GM18502 (cell line): ENCODE measurements around the gene C19orf81.

Experiments
- ATAC-seq: cut with Tn5 transposase; IDR thresholded peaks from one replicate; pipeline ENCODE4 v1.9.1; 2021; ENCODE audit warnings: mild to moderate bottlenecking; ENCODE audit not compliant: unreplicated experiment, poor library complexity

The C19orf81 gene

DNA sequence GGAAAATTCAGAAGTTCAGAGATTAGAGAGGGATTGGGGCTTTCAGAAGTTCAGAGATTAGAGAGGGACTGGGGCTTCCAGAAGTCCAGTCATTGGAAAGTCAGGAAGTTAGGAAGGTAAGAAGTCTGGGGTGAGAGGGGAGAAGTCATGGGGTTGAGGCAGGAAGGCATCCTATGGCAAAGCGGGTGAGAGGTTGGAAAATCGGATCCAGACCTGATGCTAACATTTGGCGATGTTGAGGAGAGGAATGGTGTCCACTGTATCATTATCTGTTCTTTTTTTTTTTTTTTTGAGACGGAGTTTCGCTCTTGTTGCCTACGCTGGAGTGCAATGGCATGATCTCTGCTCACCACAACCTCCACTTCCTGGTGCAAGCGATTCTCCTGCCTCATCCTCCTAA, 20.7 kb upstream of the C19orf81 start:
- no peak for ATAC-seq

DNA sequence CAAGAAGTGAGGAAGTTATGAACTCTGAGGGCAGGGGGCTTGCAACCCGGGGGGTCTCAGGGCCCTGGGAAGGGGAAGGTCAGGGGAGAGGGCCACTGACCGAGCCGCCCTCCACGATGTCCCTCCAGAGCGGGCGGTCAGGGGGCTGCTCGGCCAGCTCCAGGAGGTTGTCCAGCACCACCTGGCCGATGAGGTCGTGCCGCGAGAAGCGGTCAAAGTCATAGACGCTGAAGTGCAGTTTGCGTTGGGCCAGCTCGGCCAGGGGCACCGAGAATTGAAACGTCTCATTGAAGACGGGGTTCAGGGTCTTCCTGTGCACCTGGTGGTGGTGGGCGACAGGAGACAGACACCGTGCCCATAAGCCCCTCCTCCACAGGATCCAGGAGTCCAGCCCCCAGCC, 20.1 kb upstream of the C19orf81 start:
- ATAC-seq, result no peak

- no peak for ATAC-seq
Measured at GRCh38 chr19:50629801-50630200, 19.4 kb upstream of the C19orf81 start.

- ATAC-seq, result no peak
Measured at GRCh38 chr19:50632151-50632835, 17.0 kb upstream of the C19orf81 start.

- ATAC-seq, result no peak
Measured at GRCh38 chr19:50633359-50633758, 15.9 kb upstream of the C19orf81 start.

DNA sequence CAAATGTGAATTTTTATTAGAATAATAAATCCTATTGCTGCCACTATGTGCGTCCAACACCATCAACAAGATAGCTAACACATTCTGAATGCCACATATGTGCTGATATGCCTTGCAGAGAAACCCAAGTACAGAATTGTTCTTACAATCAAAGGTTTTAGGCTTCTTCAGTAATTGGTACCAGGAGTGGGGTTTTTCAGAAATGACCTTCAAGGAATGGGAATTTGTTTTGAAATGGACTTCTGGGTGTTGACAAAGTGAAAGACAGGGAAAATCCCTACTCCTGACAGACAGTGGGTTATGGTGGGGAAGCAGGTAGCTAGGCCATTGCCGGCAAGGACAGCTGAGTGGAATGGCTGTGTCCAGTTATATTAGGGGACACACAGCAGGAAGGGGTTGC, 15.3 kb upstream of the C19orf81 start:
- ATAC-seq, result no peak

GRCh38 chr19:50636317-50637085, 12.7 kb upstream of the C19orf81 start:
- no peak for ATAC-seq

DNA sequence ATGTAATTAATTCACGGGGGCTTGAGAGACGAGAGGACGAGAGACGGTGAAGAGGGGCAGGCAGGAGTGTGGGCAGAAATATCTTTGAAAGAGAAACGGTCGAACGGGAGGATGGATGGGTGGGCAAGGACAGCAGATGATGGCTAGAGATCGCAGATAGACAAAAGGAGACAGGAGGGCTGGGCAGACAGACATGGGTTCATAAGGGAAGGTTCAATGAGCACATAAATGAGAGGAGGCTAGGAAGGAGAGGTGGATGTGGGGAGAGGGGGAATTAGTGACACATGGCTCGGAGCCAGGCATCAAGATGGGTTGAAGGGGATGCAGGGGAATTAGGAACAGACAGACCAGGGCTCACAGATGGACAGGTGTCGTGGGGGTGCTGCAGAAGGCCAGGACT, 10.6 kb upstream of the C19orf81 start:
- ATAC-seq, result no peak

DNA sequence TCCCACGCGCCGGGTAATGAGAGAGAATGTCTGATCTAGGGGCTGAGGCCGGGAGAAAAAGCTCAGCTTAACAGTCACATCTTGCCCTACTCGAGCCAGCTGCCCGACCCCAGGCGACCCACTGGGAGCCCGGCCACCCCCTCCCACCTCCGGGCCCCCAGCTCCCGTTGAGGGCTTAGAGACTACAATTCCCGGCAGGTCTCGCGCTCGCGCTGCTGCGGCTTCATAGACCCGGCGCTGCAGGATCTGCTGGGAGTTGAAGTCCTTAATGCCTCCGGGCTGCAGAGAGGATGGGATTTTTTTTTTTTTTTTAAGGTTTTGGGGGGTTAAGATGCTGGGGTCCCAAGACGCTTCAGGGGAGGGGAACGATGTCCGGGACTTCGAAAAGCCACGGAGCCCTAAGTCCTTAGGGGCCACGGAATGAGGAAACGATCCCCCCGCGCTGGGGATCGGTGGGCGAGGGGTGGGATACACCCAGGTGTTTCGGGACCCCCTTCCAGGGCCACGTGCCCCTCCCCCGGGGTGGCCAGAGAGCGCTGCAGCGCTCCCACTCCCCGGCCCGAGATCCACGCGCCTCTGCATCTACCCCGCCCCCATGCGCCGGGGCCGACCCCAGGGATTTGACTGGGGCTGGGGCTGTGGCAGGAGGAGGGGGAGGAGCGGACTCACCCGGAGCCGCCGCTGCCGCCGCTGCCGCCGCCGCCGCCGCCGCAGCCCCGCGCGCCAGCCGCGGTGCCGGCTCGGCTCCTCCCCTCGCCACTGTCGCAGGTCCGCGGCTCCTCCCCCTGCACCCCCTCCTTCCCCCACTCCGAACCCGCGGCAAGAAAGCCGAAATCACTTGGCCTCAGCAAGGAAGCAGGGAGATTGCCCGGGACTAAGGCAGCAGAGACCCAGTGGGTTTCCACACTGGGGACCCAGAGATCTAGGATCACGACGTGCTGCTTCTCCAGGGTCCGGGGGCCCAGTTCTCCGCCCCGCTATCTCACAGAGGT, 9.8 kb upstream of the C19orf81 start, which contains the start of gene SYT3:
TSS of gene SYT3 (minus strand) at position 761 of the 992 bp plus-strand sequence. CDS start 2,470 bp downstream, outside the sequence.
- no peak for ATAC-seq

GRCh38 chr19:50640368-50640767, 8.9 kb upstream of the C19orf81 start:
- ATAC-seq, result no peak

DNA sequence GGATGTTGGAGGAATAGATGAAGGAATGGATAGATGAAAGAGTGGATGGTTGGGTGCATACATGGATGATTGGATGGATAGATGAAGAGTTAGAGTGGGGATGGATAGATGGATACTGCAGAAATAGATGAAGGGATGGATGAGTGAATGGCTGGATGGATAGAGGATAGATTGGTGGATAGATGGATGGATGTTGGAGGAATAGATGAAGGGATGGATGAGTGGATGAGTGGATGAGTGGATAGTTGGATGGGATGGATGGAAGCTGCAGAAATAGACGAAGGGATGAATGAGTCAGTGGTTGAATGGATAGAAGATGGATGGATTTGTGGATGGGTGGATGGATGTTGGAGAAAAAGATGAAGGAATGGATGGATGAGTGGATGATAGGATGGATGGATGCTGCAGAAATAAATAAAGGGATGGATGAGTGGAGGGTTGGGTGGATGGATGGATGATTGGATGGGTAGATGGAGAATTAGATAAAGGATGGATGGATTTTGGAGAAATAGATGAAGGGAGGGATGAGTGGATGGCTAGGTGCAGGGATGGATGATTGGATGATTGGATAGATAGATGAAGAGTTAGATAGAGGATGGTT, 4.8 kb upstream of the C19orf81 start:
- ATAC-seq, result no peak

GRCh38 chr19:50645107-50645506, 4.1 kb upstream of the C19orf81 start:
- ATAC-seq, result no peak

DNA sequence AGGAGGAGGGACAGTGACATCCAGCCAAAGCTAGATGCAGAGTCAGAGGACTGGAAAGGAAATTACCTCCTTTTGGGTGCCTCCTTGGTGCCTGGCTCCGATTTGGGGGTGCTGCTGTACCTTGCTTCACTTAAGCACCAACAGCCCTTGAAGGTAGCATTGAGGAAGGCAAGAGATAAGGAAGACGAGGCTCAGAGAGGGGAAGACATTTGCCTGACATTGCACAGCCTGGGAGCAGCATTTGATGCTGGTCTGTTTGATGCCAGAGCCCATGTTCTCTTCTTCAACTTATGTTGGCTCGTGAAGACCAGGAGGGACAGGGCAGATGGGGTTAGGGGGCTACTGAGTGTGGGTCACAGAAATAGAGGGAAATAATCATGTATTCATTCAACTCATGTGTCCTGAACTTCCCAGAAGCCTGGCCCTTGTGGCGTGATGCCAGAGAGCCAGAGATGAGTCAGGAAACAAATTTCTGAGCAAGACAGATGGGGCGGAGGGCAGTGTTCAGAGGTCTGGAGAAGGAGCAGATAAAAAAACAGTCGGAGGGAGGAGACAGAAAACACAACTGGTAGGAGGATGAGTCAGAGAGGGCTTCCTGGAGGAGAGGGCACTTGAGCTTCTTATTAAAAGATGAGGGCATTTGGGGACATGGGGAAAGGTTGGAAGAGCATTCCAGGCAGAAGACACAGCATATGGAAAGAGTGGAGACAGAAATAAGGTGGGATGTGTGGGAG, 3.0 kb upstream of the C19orf81 start:
- no peak for ATAC-seq

GRCh38 chr19:50647879-50648615, 1.2 kb upstream of the C19orf81 start:
- ATAC-seq, result no peak

GRCh38 chr19:50648659-50649058, 586 bp upstream of the C19orf81 start:
- ATAC-seq, result no peak

GRCh38 chr19:50651174-50651573, 1.9 kb downstream of the C19orf81 start:
- ATAC-seq, result no peak

DNA sequence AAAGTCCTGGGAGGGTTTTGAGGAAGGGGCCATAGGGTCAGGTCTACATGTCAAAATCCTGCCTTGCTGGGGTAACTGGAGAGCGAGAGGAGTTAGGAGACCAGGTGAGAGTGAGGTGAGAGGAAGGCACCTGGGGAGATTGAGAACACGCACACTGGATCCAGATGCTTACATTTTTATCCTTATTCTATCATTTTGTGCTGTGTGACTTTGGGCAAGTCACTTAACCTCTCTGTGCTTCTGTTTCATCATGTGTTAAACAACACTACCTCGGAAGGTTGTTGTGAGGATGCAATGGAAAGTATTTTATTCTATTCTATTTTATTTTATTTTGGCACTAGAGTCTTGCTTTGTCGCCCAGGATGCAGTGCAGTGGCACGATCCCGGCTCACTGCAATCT, 3.5 kb downstream of the C19orf81 start:
- no peak for ATAC-seq

DNA sequence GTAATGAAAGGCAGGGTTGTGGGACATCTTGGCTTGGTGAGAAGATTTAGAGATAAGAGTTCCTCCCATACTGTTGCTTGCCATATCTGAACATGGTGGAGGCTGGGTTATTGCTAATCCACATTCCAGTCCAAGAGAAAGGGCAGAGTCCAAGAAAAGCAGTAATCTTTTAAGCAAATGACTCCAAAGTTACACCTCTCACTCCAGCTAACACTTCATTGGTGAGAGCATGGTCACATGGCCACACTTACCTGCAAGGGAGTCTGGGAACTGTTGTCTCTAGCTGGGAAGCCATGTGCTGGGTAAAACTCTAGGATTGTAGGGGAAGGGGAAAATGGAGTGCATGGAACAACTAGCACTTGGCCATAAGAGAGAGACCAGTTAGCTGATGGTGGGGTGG, 5.6 kb downstream of the C19orf81 start:
- no peak for ATAC-seq

- no peak for ATAC-seq
Measured at GRCh38 chr19:50657222-50657669, 8.0 kb downstream of the C19orf81 start.
